Stimulated activated CD4-positive, alpha-beta T cell treated with anti-CD3 and anti-CD28 coated beads, Interleukin-4, amount 100 ng/mL, for 1 hour (primary cell): Measurements from ENCODE around the gene STYXL2.

Experiments
- DNase-seq: peaks from one replicate; pipeline ENCODE4 v3.0.0-alpha.2; 2020

The STYXL2 gene

DNA sequence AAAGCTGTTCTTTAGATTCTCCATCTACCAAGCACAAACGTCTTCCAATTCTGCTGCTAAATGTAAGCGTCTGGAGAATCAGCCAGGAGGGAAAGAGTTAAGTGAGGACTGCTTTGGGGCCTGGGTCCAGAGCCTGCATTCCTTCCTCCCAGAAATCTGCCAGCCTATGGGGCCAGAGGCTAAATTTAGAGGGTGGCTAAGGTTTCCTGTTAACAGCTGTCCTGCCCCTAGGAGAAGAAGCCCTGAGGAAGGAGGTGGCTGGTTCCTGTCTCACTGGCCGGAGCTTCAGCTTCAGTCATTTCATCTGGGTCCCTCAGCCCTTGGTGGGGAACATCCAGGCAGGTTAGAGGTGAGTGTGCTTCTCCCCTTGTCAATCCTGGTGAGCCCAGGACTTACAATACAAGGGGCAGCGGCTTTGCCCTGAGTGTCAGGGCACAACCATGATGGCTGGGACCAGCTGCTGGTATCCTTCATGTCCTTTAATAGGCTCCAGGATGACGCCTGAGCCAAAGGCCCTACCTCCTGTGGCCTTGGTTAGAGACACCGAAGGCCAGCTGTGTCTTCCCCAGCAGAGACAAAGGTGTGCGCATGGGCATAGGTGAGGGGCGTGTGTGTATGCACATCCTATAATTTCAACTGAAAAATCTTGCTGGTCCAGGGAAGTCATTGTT is at the start of gene STYXL2:
TSS of gene STYXL2 (plus strand) at position 230 of the 671 bp plus-strand sequence. CDS start 775 bp downstream, outside the sequence.
- DNase-seq = no peak

GRCh38 chr1:167051907-167052306 is 42.0 kb upstream of the STYXL2 start:
- DNase-seq = no peak

- DNase-seq = no peak
These were observed 41.5 kb upstream of the STYXL2 start for GRCh38 chr1:167052389-167052788.

- DNase-seq = no peak
These were observed 39.3 kb upstream of the STYXL2 start for GRCh38 chr1:167054531-167054930.

GRCh38 chr1:167054946-167055630 is 38.8 kb upstream of the STYXL2 start:
- no peak for DNase-seq

DNA sequence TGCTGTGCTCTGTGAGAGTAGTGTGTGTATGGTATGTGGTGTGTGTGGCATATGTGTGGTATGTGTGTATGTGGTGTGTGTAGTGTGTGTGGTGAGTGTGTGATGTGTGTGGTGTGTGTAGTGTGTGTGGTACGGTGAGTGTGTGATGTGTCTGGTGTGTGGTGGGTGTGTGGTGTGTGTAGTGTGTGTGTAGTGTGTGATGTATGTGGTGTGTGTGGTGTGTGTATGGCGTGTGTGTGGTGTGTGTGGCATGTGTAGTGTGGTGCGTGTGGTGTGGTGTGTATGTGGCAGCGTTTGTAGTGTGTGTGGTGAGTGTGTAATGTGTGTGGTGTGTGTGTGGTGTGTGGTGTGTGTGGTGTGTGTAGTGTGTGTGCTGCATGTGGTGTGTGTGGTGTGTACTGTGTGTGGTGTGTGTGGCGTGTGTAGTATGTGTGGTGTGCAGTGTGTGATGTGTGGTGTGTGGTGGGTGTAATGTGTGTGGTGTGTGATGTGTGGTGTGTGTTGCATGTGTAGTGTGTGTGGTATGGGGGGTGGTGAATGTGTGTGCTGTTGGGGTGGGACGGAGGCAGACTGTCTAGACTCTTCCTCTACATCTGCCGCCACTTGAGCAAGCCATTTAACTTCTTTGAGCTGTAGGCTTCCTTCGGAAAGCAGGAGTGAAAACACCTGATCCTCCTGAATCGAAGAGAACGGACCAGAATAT is 37.2 kb upstream of the STYXL2 start:
- DNase-seq = no peak

DNA sequence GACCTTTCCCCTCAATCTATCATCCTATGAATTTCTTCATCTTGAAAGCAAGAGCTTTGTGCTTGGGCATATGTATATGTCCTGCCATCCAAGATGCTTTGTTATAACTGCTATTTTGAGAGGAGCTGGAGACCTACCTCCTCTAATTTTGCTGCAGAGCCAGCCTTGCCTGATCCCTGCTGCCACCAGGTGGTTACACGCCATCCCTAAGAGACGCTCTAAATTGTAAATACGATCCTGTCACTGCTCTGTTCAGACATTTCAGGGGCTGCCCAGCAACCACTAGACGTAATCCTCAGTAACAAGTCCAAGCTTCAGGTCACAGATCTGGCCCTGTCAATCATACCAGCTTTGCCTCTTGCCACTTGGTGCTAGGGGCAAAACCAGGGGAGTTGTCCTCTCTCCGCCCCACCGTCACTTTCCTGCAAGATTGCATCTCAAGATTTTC is 36.6 kb upstream of the STYXL2 start:
- no peak for DNase-seq

- peak; percentile 74 for DNase-seq
These were observed 34.6 kb upstream of the STYXL2 start for GRCh38 chr1:167059045-167059808.

DNA sequence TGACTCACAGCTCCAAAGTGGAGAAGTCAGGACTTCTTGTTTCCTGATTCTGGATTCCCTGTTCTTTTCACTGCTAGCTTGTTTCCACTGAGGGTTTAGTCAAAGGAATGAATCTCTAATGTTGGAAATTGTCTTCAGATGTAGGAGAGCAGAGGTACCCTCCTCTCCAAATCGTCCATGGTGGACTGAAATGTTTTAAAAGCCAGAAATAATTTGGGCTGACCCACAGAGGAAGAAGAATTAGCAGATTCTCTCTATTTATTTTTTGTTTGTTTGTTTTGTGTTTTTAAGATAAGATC is 34.1 kb upstream of the STYXL2 start:
- no peak for DNase-seq

DNA sequence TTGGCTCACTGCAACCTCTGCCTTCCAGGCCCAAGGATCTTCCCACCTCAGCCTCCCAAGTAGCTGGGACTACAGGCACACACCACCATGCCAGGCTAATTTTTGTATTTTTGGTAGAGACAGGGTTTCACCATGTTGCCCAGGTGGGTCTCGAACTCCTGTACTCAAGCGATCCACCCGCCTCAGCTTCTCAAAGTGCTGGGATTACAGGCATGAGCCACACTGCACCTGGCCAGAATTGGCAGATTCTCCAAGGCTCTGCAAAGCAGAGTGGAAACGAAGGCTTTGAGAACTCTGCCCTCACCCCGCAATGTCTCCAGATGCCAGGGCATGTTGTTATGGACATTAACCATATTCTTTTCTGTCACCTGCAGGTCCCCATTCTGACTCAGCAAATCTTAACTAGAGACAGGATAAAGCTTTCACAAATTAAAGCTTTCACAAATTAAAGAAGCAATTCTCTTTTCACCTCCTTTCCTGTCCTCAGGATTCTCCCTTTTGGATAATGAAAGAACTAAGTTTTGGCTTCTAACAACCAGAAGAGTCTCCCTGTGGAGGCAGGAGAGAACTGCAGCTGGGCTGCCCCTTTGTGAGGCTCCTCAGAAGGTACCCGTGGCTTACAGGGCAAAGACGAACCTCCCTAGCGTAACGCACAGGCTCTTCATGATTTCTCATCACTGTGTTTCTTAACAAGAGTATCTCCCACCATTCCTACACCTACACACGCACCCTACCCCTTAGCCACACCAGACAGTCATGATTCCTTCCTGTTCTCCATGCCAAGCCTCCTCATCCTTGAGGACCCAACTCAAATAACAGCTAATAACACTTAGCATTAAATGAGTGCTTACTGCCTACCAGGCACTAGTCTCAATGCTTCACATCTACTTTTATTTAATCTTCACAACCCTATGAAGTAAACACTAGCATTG is 33.5 kb upstream of the STYXL2 start:
- no peak for DNase-seq

DNA sequence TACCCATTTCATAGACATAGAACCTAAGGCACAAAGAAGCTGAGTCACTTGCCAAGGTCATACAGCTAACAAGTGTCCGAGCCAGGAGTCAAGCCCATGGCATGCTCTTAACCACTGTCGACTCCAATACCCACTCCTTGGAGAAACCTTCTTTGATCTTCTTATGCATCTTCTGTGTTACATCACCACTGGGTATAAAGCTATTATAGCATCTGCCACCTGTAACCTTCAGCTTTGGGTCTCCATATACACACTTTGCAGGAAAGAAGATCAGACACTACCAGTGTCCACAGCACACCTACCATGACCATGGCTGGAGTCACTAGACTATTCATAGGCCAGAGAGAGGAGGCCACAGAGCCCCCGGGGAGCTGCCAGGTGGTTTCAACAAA is 32.8 kb upstream of the STYXL2 start:
- no peak for DNase-seq

DNA sequence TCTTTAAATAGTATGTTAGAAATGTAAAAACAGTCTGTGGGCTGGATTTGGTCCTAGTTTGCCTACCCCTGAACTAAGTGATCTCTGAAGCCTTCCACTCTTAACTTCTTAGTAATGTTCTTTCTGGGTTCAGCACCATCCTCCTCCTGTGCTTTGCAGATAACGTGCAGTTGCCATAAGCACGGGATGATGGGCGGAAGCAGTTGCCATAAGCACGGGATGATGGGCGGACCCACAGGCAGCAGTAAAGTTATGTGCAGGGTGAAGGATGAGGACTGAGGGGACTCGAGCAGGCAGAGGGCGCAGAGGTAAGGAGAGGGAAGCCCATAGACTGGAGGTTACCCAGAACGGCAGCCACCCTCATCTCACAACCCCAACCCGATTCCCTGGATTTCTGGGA is 29.3 kb upstream of the STYXL2 start:
- DNase-seq = no peak

GRCh38 chr1:167065471-167065870 is 28.4 kb upstream of the STYXL2 start:
- DNase-seq = no peak

DNA sequence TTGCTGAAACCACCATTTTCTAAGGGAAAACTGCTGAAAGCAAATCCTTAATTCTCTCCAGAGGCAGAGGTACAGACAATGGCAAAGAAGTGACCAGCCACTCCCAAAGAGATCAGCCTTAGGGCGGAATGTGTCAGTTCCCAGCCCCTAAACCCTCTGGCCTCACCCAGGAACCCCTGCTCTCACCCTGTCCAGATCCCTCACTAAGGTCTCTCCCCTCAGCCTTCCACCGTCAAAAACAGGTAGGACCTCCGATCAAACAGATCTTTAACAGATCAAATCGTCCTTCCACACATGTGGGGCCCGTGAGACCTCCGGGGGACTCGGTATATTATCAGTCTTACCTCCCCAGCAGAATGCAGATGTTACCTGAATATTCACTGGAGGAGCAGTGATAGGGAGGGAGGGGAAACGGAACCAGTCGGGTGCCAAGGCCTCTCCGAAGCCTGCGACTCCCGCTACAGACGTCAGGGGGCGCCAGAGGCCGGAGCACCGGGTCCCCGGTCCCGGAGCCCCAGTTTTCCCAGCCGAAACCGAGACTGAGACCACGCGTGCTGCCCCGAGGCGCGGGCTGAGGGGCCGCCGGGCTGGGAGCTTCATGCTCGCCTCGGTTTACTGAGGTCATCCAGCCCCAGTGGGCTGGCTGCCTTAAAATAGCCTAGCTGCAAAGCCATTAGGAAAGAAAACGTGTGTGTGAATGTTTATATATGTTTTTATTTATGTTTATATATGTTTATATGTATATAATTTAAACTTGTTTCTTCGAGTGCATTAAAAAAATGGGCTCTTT is 27.3 kb upstream of the STYXL2 start:
- DNase-seq = peak; percentile 82

DNA sequence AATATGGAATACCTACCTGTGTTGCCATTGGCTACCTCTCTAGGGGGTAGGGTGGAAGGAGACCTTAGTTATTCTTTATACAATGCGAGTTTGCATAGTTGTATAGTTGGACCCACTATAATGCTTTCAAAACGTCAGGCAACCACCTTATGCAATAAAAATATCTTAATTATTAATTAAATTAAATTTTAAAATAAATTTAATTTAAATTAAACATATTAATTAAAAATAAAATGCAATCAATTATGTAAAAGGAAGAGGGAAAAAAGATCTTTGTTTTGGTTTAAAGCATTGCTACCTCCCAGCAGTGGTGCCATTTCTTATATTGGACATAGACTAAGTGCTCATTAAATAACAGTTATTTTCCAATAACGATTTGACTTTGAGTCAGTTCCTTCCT is 26.0 kb upstream of the STYXL2 start:
- DNase-seq = no peak

- no peak for DNase-seq
These were observed 25.1 kb upstream of the STYXL2 start for GRCh38 chr1:167068761-167069160.

- no peak for DNase-seq
These were observed 22.6 kb upstream of the STYXL2 start for GRCh38 chr1:167071286-167071685.

- no peak for DNase-seq
These were observed 17.7 kb upstream of the STYXL2 start for GRCh38 chr1:167076136-167076710.

DNA sequence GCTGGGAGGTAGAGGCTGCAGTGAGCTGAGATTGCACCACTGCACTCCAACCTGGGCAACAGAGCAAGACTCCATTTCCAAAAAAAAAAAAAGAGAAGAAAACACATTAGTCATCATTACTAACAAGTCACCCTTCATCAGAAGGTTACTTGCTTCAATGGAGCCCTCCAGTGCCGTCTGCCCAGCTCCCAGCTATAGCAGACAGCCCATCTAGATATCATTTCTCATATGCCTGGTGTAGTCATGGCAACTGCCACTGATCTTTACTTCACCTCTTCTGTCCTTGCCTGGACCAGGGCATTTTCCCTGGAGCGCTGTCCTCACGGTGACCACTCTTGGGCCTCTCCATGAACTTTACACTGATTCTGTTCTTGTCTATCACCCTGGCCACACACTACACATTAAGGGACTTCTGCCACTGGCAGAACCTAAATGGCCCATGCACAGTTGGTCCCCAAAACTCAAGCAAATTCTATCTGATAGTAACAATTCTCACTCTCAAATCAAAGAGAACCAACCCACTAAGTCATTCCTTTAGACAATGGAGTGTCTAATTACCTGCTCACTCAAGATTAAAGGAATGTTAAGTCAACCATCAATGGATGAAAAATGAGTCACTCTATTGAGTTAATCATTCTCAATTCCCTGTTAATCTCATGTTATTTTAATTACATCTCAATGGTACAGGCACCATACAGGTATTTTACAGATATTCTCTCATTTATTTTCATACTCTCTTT is 16.6 kb upstream of the STYXL2 start:
- DNase-seq = no peak

- DNase-seq = no peak
These were observed 16.0 kb upstream of the STYXL2 start for GRCh38 chr1:167077868-167078210.
